CD4-positive, alpha-beta T cell (primary cell): ENCODE data around the gene MDM4. TPM values are rescaled to one million over a fixed set of nuclear protein-coding genes. Genes with fewer than 3 reads are reported as not detected.

Experiments
- ATAC-seq: fragments of 200-7000 bp; cut with Tn5 transposase; one replicate; pipeline ENCODE4 v1.10.0; 2022; ENCODE audit warnings: mild to moderate bottlenecking; ENCODE audit not compliant: poor library complexity
- CTCF ChIA-PET: fragments of 350-600 bp; sonication (Branson Sonifier 250); formaldehyde crosslinking; loops from one replicate; lab custom pipeline; 2021; ENCODE audit warnings: antibody characterized with exemption, inconsistent platforms; lab: Charles Lee
- POLR2A ChIA-PET: fragments of 350-600 bp; sonication (Branson Sonifier 250); formaldehyde crosslinking; loops from one replicate; lab custom pipeline; 2021; ENCODE audit warnings: antibody characterized with exemption, inconsistent platforms; lab: Charles Lee
- DNase-seq, 14 experiments: peaks; one replicate each; pipeline ENCODE4 v3.0.0-alpha.2; 2013 to 2020; ENCODE audit warnings: mixed read lengths in 2 of 14
- H3K27ac ChIP-seq, 2 donors: one replicate each; pipeline versions ENCODE4 v1.5.1 to v1.7.0; 2013; ENCODE audit warnings: low read length in 2 of 2, low read depth in 1 of 2, mild to moderate bottlenecking in 1 of 2
- H3K27me3 ChIP-seq, 2 experiments: 1 replicate in 1 of 2; 2 replicates in 1 of 2; pipeline versions ENCODE4 v1.6.1 to v1.7.0; 2013; ENCODE audit warnings: low read length in 2 of 2, control low read depth in 1 of 2, mild to moderate bottlenecking in 1 of 2, moderate library complexity in 1 of 2; ENCODE audit not compliant: insufficient read depth in 2 of 2, control insufficient read depth in 1 of 2
- H3K36me3 ChIP-seq: one replicate; pipeline ENCODE4 v1.6.1; 2013; ENCODE audit warnings: low read length, control low read depth; ENCODE audit not compliant: insufficient read depth
- H3K4me1 ChIP-seq: one replicate; pipeline ENCODE4 v1.6.1; 2013; ENCODE audit warnings: low read length, control low read depth; ENCODE audit not compliant: insufficient read depth
- H3K4me3 ChIP-seq: one replicate; pipeline ENCODE4 v1.5.1; 2013; ENCODE audit warnings: mild to moderate bottlenecking, low read length, moderate library complexity
- H3K9me3 ChIP-seq, 2 experiments: 1 replicate in 1 of 2; 2 replicates in 1 of 2; pipeline versions ENCODE4 v1.6.1 to v1.7.0; 2013; ENCODE audit warnings: low read length in 2 of 2, mild to moderate bottlenecking in 2 of 2, control low read depth in 1 of 2, moderate library complexity in 1 of 2; ENCODE audit not compliant: control insufficient read depth in 1 of 2, insufficient read depth in 1 of 2
- H3K27ac Mint-ChIP-seq: one replicate; pipeline ENCODE4 v1.8.0; 2020; ENCODE audit warnings: mixed read lengths
- H3K27me3 Mint-ChIP-seq: one replicate; pipeline ENCODE4 v1.8.0; 2021; ENCODE audit warnings: mixed read lengths
- H3K36me3 Mint-ChIP-seq: one replicate; pipeline ENCODE4 v1.8.0; 2021; ENCODE audit warnings: low read depth, mixed read lengths
- H3K4me1 Mint-ChIP-seq: one replicate; pipeline ENCODE4 v1.8.0; 2021; ENCODE audit warnings: low read depth, mixed read lengths
- H3K4me3 Mint-ChIP-seq: one replicate; pipeline ENCODE4 v1.8.0; 2020; ENCODE audit warnings: mild to moderate bottlenecking, mixed read lengths
- H3K9me3 Mint-ChIP-seq: one replicate; pipeline ENCODE4 v1.8.0; 2020; ENCODE audit warnings: mixed read lengths
- intact Hi-C, 2 experiments: fragments of 100-400 bp; cut with DNase I in 1 of 2; cut with micrococcal nuclease in 1 of 2; formaldehyde crosslinking; loops; one replicate each; pipeline versions ENCODE4 v1.15.1 to v1.9.0; 2023 to 2025; cut with DNase I, micrococcal nuclease
- total RNA-seq, 174 experiments: library from RNA in 2 of 174; stranded (reverse) in 2 of 174; gene quantifications; one replicate each; pipeline ENCODE4 v1.2.3 and lab custom pipeline; 2021 to 2026
- TF ChIP-seq, protein P1 (sequence below): fragments of 200-600 bp; IDR thresholded peaks from one replicate; pipeline ENCODE4 v1.8.0; 2022; ENCODE audit warnings: antibody characterized with exemption, mild to moderate bottlenecking

Gene MDM4
- total RNA-seq, 2 experiments from 2014 or later = 260 to 266 TPM

GRCh38 chr1:204478172-204478899 lies 37.9 kb upstream of the MDM4 start:
- no peak for DNase-seq
- no peaks in the 10 kb centered on the region for H3K9me3 Mint-ChIP-seq
- no peaks in the 10 kb centered on the region for H3K27me3 Mint-ChIP-seq
- no peak overlapping the region for H3K4me3 Mint-ChIP-seq
- no peak overlapping the region for H3K27ac ChIP-seq
- no peaks in the 10 kb centered on the region for H3K9me3 ChIP-seq
- CTCF ChIA-PET = interaction anchor here (0.5 to 1.3 kb wide), 4 partner anchors 10 to 80 kb away, joined by 3 to 4 read pairs (median 4); partner anchors contain the start of gene PIK3C2B
- POLR2A ChIA-PET = interaction anchor here (1.2 to 3.0 kb wide), 2 partner anchors 9 to 16 kb away, joined by 3 to 23 read pairs; partner anchors contain the start of gene PIK3C2B
- H3K4me1 Mint-ChIP-seq = peaks cover 81% of the 10 kb centered on the region
- H3K36me3 Mint-ChIP-seq = peaks cover 2% of the 10 kb centered on the region
- no peak for ATAC-seq
- peaks cover 8% of the 10 kb centered on the region for H3K36me3 ChIP-seq
- TF ChIP-seq, protein P1, sequence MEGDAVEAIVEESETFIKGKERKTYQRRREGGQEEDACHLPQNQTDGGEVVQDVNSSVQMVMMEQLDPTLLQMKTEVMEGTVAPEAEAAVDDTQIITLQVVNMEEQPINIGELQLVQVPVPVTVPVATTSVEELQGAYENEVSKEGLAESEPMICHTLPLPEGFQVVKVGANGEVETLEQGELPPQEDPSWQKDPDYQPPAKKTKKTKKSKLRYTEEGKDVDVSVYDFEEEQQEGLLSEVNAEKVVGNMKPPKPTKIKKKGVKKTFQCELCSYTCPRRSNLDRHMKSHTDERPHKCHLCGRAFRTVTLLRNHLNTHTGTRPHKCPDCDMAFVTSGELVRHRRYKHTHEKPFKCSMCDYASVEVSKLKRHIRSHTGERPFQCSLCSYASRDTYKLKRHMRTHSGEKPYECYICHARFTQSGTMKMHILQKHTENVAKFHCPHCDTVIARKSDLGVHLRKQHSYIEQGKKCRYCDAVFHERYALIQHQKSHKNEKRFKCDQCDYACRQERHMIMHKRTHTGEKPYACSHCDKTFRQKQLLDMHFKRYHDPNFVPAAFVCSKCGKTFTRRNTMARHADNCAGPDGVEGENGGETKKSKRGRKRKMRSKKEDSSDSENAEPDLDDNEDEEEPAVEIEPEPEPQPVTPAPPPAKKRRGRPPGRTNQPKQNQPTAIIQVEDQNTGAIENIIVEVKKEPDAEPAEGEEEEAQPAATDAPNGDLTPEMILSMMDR = no peak
- intact Hi-C loops = no loop called here
- no peak overlapping the region for H3K27ac Mint-ChIP-seq
- H3K4me1 ChIP-seq = peaks cover 68% of the 10 kb centered on the region
- H3K4me3 ChIP-seq = no peak overlapping the region
- H3K27me3 ChIP-seq = no peaks in the 10 kb centered on the region

GRCh38 chr1:204478921-204479320 lies 37.3 kb upstream of the MDM4 start:
- no peak overlapping the region for H3K4me3 Mint-ChIP-seq
- intact Hi-C loops = no loop called here
- H3K4me1 ChIP-seq = peaks cover 68% of the 10 kb centered on the region
- ChIA-PET POLR2A (interaction anchor here (1.0 to 3.0 kb wide), 3 partner anchors 8 to 37 kb away, joined by 3 to 23 read pairs (median 3); partner anchors contain the start of genes MDM4 and PIK3C2B), CTCF (interaction anchor here (0.5 to 1.6 kb wide), 6 partner anchors 10 to 328 kb away, joined by 3 to 4 read pairs (median 4); partner anchors contain the start of gene PIK3C2B)
- no peaks in the 10 kb centered on the region for H3K27me3 ChIP-seq
- H3K27ac ChIP-seq = no peak overlapping the region
- peaks cover 84% of the 10 kb centered on the region for H3K4me1 Mint-ChIP-seq
- no peak overlapping the region for H3K27ac Mint-ChIP-seq
- H3K27me3 Mint-ChIP-seq = no peaks in the 10 kb centered on the region
- DNase-seq (no peak), ATAC-seq (no peak)
- no peaks in the 10 kb centered on the region for H3K9me3 Mint-ChIP-seq
- TF ChIP-seq, protein P1 = no peak
- H3K36me3 Mint-ChIP-seq = no peaks in the 10 kb centered on the region
- no peaks in the 10 kb centered on the region for H3K9me3 ChIP-seq
- H3K36me3 ChIP-seq = peaks cover 9% of the 10 kb centered on the region
- H3K4me3 ChIP-seq = no peak overlapping the region

GRCh38 chr1:204479387-204480136 lies 36.6 kb upstream of the MDM4 start:
- H3K9me3 ChIP-seq = no peaks in the 10 kb centered on the region
- DNase-seq (no peak), ATAC-seq (no peak)
- H3K4me3 Mint-ChIP-seq = no peak overlapping the region
- intact Hi-C loops = no loop called here
- H3K27ac ChIP-seq = no peak overlapping the region
- H3K4me1 Mint-ChIP-seq = peaks cover 83% of the 10 kb centered on the region
- CTCF ChIA-PET = interaction anchor here (1.0 to 1.6 kb wide), 5 partner anchors 9 to 328 kb away, joined by 3 to 4 read pairs (median 4); partner anchors contain the start of gene PIK3C2B
- no peaks in the 10 kb centered on the region for H3K36me3 Mint-ChIP-seq
- H3K27ac Mint-ChIP-seq = no peak overlapping the region
- peaks cover 11% of the 10 kb centered on the region for H3K36me3 ChIP-seq
- TF ChIP-seq, protein P1 = no peak
- no peaks in the 10 kb centered on the region for H3K27me3 ChIP-seq
- POLR2A ChIA-PET = interaction anchor here (1.0 to 3.0 kb wide), 3 partner anchors 8 to 37 kb away, joined by 3 to 23 read pairs (median 3); partner anchors contain the start of genes MDM4 and PIK3C2B
- peaks cover 68% of the 10 kb centered on the region for H3K4me1 ChIP-seq
- H3K27me3 Mint-ChIP-seq = no peaks in the 10 kb centered on the region
- H3K9me3 Mint-ChIP-seq = no peaks in the 10 kb centered on the region
- no peak overlapping the region for H3K4me3 ChIP-seq
